GM23338 (cell line): ENCODE results near the gene TCFL5. TPM values are rescaled to one million over a fixed set of nuclear protein-coding genes. Genes with fewer than 3 reads are reported as not detected.

Experiments
- ATAC-seq: fragments of 200-7000 bp; cut with Tn5 transposase; 3 replicates; pipeline ENCODE4 v1.9.1; 2020
- DNase-seq: peaks from one replicate; pipeline ENCODE4 v3.0.0-alpha.2; 2015; ENCODE audit warnings: low spot score
- H2AFZ ChIP-seq: fragments of 200-600 bp; sonication (generic); 2 replicates; pipeline ENCODE4 v1.8.0; 2016; ENCODE audit warnings: antibody characterized with exemption, mild to moderate bottlenecking, moderate library complexity
- H3F3A ChIP-seq: fragments of 200-600 bp; sonication (generic); replicated peaks from 2 replicates; pipeline ENCODE4 v1.8.0; 2017; ENCODE audit warnings: antibody characterized with exemption, mixed run types, low read depth
- H3K27ac ChIP-seq: fragments of 200-600 bp; sonication (generic); 2 replicates; pipeline ENCODE4 v1.6.1; 2016; ENCODE audit warnings: low read depth
- H3K27me3 ChIP-seq: fragments of 200-600 bp; sonication (generic); 2 replicates; pipeline ENCODE4 v1.8.0; 2016; ENCODE audit warnings: mild to moderate bottlenecking, mixed run types, moderate library complexity; ENCODE audit not compliant: insufficient read depth
- H3K36me3 ChIP-seq: fragments of 200-600 bp; sonication (generic); 2 replicates; pipeline ENCODE4 v1.8.0; 2016; ENCODE audit warnings: mild to moderate bottlenecking; ENCODE audit not compliant: insufficient read depth
- H3K4me1 ChIP-seq: fragments of 200-600 bp; sonication (generic); 2 replicates; pipeline ENCODE4 v1.8.0; 2016; ENCODE audit warnings: mild to moderate bottlenecking, moderate library complexity; ENCODE audit not compliant: insufficient read depth
- H3K4me2 ChIP-seq: fragments of 200-600 bp; sonication (generic); 2 replicates; pipeline ENCODE4 v1.7.1; 2017; ENCODE audit warnings: mixed run types
- H3K4me3 ChIP-seq: fragments of 200-600 bp; sonication (generic); 2 replicates; pipeline ENCODE4 v1.6.1; 2016; ENCODE audit warnings: mixed run types
- H3K79me2 ChIP-seq: fragments of 200-600 bp; sonication (generic); replicated peaks from 2 replicates; pipeline ENCODE4 v1.8.0; 2017; ENCODE audit warnings: mild to moderate bottlenecking; ENCODE audit not compliant: insufficient read depth
- H3K9me2 ChIP-seq: fragments of 200-600 bp; sonication (generic); 2 replicates; pipeline ENCODE4 v1.8.0; 2017; ENCODE audit not compliant: insufficient read depth
- H4K20me1 ChIP-seq: fragments of 200-600 bp; sonication (generic); replicated peaks from 2 replicates; pipeline ENCODE4 v1.8.0; 2017; ENCODE audit warnings: mild to moderate bottlenecking; ENCODE audit not compliant: insufficient read depth
- H3K27ac Mint-ChIP-seq: 2 replicates; pipeline ENCODE4 v1.8.0; 2020; ENCODE audit warnings: inconsistent platforms, mild to moderate bottlenecking, moderate library complexity, mixed read lengths
- H3K27me3 Mint-ChIP-seq: 3 replicates; pipeline ENCODE4 v1.8.0; 2022; ENCODE audit warnings: low read depth, mild to moderate bottlenecking, moderate library complexity, mixed read lengths, inconsistent platforms; ENCODE audit not compliant: insufficient read depth, poor library complexity
- H3K36me3 Mint-ChIP-seq: 3 replicates; pipeline ENCODE4 v1.8.0; 2021; ENCODE audit warnings: low read depth, mild to moderate bottlenecking, inconsistent platforms, moderate library complexity, mixed read lengths
- H3K4me1 Mint-ChIP-seq: 3 replicates; pipeline ENCODE4 v1.8.0; 2020; ENCODE audit warnings: mild to moderate bottlenecking, inconsistent platforms, mixed read lengths
- H3K4me3 Mint-ChIP-seq: 3 replicates; pipeline ENCODE4 v1.8.0; 2021; ENCODE audit warnings: moderate library complexity, mild to moderate bottlenecking, inconsistent platforms, mixed read lengths
- H3K9me3 Mint-ChIP-seq: 3 replicates; pipeline ENCODE4 v1.8.0; 2020; ENCODE audit warnings: moderate library complexity, mild to moderate bottlenecking, inconsistent platforms, mixed read lengths
- CREB1 ChIP-seq: fragments of 250-450 bp; sonication (Bioruptor Pico); IDR thresholded peaks from 2 replicates; pipeline ENCODE4 v1.5.0; 2020; ENCODE audit warnings: low read depth, mild to moderate bottlenecking, moderate library complexity
- ETS1 ChIP-seq: IDR thresholded peaks from 2 replicates; pipeline ENCODE4 v1.6.1; 2016; ENCODE audit warnings: antibody characterized with exemption
- EZH2phosphoT487 ChIP-seq: fragments of 200-600 bp; sonication (generic); IDR thresholded peaks from one replicate; pipeline ENCODE4 v1.8.1; 2018; ENCODE audit warnings: antibody characterized with exemption; ENCODE audit not compliant: unreplicated experiment
- JUNB ChIP-seq: IDR thresholded peaks from one replicate; pipeline ENCODE4 v1.6.1; 2016; ENCODE audit warnings: antibody characterized with exemption; ENCODE audit not compliant: unreplicated experiment
- REST ChIP-seq: IDR thresholded peaks from one replicate; pipeline ENCODE4 v1.6.1; 2018; ENCODE audit warnings: antibody characterized with exemption; ENCODE audit not compliant: unreplicated experiment
- STAT1 ChIP-seq: IDR thresholded peaks from one replicate; pipeline ENCODE4 v1.6.1; 2016; ENCODE audit warnings: antibody characterized with exemption; ENCODE audit not compliant: unreplicated experiment
- ZNF462 ChIP-seq: fragments of 250-450 bp; sonication (Bioruptor Pico); IDR thresholded peaks from 2 replicates; pipeline ENCODE4 v1.5.0; 2020; ENCODE audit warnings: mild to moderate bottlenecking, moderate library complexity
- polyA plus RNA-seq: library from polyadenylated mRNA; unstranded; fragments of >200 nt; fragmentation: Nextera tagmentation; extraction: Ambion mirVana; gene quantifications from 2 replicates; pipeline ENCODE4 v1.2.1, GENCODE V29; 2016
- total RNA-seq: library from RNA; depleted of rRNA; stranded (reverse); fragments of >200 nt; shearing (Covaris generic); gene quantifications from 2 replicates; pipeline ENCODE4 v1.2.3, GENCODE V29; 2014

TCFL5 gene
- total and polyA plus RNA-seq, 2 experiments from 2014 or later: 5.8 to 19.3 TPM

GRCh38 chr20:62879275-62880146 is 17.9 kb upstream of the TCFL5 start:
- peak overlapping the region; percentile 63 for H2AFZ ChIP-seq
- H3K9me2 ChIP-seq: no peaks in the 10 kb centered on the region
- H3K27ac ChIP-seq: no peak overlapping the region; the same call in 1 of the 2 replicates
- no peaks in the 10 kb centered on the region for H3K79me2 ChIP-seq
- H3K27me3 ChIP-seq: no peaks in the 10 kb centered on the region
- DNase-seq: peak; percentile 77
- peaks cover 25% of the 10 kb centered on the region for H3K27me3 Mint-ChIP-seq
- H3K27ac Mint-ChIP-seq: no peak overlapping the region
- H3K4me3 ChIP-seq: peak overlapping the region; percentile 59
- TF ChIP-seq JUNB: no peak
- peaks cover 37% of the 10 kb centered on the region for H3K4me1 Mint-ChIP-seq
- H3K36me3 Mint-ChIP-seq: peaks cover 14% of the 10 kb centered on the region
- 0 out of 2 replicates have a peak, but pooled peaks cover 3% of the 10 kb centered on the region for H3K36me3 ChIP-seq
- peaks cover 33% of the 10 kb centered on the region for H3F3A ChIP-seq
- H3K4me3 Mint-ChIP-seq: peak overlapping the region; percentile 62
- peaks cover 6% of the 10 kb centered on the region; the same call in 1 of the 2 replicates for H4K20me1 ChIP-seq
- H3K4me1 ChIP-seq: peaks cover 23% of the 10 kb centered on the region
- H3K4me2 ChIP-seq: peak overlapping the region; percentile 83
- H3K9me3 Mint-ChIP-seq: peaks cover 5% of the 10 kb centered on the region
- ATAC-seq: peak; percentile 42

GRCh38 chr20:62878244-62879038 is 16.8 kb upstream of the TCFL5 start:
- peak; percentile 74 for DNase-seq
- H3K4me3 Mint-ChIP-seq: peak overlapping the region; percentile 46
- TF ChIP-seq CREB1 (CRISPR knock-in tag) (no peak), REST (no peak), ETS1 (no peak), EZH2phosphoT487 (no peak), STAT1 (no peak), ZNF462 (CRISPR knock-in tag) (no peak)

More at GRCh38 chr20:62878244-62879038, 16.8 kb upstream of the TCFL5 start:
- H2AFZ ChIP-seq: no peak overlapping the region
- Mint-ChIP-seq H3K36me3 (peaks cover 14% of the 10 kb centered on the region), H3K4me1 (peaks cover 36% of the 10 kb centered on the region), H3K9me3 (peaks cover 5% of the 10 kb centered on the region), H3K27ac (no peak overlapping the region), H3K27me3 (peaks cover 31% of the 10 kb centered on the region)
- no peaks in the 10 kb centered on the region for H3K79me2 ChIP-seq
- H3K9me2 ChIP-seq: no peaks in the 10 kb centered on the region
- peaks cover 32% of the 10 kb centered on the region for H3F3A ChIP-seq
- peak; percentile 44 for ATAC-seq
- 0 out of 2 replicates have a peak, but pooled peaks cover 3% of the 10 kb centered on the region for H3K36me3 ChIP-seq
- H3K27ac ChIP-seq: no peak overlapping the region
- H3K4me1 ChIP-seq: peaks cover 21% of the 10 kb centered on the region; the same call in 1 of the 2 replicates
- peaks cover 3% of the 10 kb centered on the region; the same call in 1 of the 2 replicates for H4K20me1 ChIP-seq
- no peaks in the 10 kb centered on the region for H3K27me3 ChIP-seq
- H3K4me3 ChIP-seq: peak overlapping the region; percentile 59
- H3K4me2 ChIP-seq: peak overlapping the region; percentile 83
